Stimulated activated CD8-positive, alpha-beta memory T cell treated with anti-CD3 and anti-CD28 coated beads, Interleukin-7, amount 100 ng/mL, for 48 hours (primary cell): Measurements from ENCODE around the gene CBX2.

ENCODE experiments used
- DNase-seq, 2 donors: peaks; one replicate each; pipeline ENCODE4 v3.0.0-alpha.2; 2020; ENCODE audit warnings: low read depth in 1 of 2; ENCODE audit errors: extremely low read depth in 1 of 2

The CBX2 gene

DNA sequence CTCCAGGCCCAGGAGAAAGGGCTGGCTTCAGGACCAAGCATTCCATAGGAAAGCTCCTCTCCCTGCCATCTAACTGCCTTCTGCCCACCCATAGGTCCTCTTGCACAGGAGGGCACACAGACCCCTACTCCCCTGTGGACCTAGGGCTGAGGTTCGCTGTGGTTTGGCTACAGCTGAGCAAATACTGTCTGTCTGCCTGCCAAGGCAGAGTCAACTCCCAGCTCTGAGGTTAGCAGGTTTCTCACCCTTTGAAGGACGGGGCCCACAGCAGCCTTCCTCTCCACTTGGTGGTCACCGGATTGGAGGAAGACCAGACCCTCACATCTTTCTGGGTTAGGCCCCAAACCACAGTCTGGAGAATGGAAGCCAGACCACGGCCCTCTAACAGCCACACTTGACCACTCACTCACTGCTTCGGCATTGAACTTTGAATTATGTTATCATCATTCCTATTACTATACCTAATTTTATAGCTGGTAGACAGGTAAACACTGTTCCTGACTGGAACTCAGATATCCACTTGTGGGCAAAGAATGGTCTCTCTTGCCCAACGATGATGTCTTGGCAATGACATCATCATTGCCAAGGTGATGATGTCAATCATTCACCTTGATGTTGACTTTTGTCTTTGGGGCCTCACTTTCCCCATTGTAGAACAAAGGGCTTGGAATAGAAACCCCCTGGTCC lies 47.1 kb downstream of the CBX2 start:
- DNase-seq = no peak

DNA sequence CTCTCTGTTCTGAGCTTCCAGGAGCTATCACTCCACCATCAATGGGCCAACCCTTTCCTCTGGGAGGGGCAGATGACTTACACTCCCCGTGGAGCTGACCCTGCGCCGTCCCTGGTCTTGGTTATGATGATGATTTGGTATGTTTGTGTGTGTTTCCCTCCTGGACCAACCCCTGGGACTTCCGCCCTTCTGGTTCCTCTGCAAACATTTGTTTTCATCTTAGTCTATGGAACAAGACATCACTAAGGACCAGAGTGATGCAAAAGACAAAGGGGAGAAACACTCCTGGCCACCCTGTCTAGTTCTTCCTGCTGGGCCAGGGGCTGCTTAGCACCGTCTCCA lies 47.6 kb downstream of the CBX2 start:
- DNase-seq = no peak

- DNase-seq = no peak
Measured at GRCh38 chr17:79826204-79826680, 48.3 kb downstream of the CBX2 start.

DNA sequence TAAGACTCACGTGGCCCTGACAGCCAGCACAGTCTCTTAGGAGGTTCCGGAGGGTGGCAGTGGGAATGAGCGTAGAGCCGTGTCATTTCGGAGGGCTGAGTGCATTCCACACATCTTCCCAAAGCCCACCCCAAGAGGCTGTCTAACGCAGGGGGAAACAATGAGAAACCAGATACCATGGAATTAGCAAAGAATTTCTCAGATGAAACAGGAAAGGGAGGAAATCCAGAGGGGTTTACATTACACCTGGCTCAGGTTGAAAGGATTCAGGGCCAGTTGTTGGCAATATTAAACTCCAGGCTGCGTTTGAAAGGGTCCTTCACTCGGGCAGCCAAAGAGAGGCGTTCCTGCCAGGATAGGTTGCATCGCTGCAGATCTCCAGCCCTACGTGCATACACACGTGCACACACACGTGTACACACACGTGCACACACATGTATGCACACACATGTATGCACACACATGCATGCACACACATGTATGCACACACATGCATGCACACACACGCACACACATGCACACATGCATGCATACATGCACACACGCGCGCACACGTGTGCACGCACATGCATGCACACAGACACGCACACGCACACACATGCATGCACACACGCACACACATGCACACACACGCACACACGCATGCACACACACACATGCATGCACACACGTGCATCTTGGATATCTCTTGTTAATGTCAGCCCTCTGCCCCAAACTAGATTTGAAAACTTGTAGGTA lies 49.1 kb downstream of the CBX2 start:
- DNase-seq = no peak

GRCh38 chr17:79829004-79829403 lies 51.1 kb downstream of the CBX2 start:
- DNase-seq = no peak

DNA sequence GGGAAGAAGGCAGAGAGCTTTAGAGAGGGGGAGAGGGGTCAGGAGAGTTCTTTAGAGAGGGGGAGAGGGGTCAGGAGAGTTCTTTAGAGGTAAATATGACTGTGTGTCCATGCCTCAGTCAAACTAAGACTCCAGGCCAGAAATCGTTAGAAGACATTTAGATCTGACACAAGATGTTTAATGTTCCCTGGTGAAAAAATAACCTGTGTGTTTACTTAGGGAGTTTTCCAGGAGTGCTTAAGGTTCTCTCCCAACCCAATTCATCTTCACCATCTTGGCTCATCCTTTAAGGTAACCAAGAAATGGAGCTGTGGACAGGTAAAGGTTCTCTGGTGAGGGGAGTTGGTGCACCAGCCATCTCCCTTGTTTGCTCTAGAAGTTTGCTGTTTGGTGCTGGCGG lies 51.5 kb downstream of the CBX2 start:
- no peak for DNase-seq

DNA sequence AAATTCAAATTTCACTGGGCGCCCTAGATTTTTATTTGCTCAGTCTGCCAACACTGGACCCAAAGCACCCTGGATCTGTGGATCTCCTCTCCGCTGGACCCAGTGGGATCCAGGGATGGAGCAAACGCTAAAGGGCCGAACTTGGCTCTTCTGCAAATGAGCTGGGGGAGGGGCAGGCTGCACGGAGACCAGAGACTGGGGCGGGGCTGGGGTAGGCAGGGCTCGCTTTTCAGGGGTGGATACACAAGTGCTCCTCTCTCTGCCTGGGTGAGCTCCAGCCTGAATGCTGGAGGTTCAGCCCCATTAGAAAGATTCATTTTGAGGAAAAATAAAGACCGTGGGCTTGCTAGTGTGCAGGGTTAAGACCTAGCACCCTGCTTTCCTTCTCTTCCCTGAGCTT lies 52.4 kb downstream of the CBX2 start:
- no peak for DNase-seq

- no peak for DNase-seq
Measured at GRCh38 chr17:79830763-79831264, 52.9 kb downstream of the CBX2 start.

DNA sequence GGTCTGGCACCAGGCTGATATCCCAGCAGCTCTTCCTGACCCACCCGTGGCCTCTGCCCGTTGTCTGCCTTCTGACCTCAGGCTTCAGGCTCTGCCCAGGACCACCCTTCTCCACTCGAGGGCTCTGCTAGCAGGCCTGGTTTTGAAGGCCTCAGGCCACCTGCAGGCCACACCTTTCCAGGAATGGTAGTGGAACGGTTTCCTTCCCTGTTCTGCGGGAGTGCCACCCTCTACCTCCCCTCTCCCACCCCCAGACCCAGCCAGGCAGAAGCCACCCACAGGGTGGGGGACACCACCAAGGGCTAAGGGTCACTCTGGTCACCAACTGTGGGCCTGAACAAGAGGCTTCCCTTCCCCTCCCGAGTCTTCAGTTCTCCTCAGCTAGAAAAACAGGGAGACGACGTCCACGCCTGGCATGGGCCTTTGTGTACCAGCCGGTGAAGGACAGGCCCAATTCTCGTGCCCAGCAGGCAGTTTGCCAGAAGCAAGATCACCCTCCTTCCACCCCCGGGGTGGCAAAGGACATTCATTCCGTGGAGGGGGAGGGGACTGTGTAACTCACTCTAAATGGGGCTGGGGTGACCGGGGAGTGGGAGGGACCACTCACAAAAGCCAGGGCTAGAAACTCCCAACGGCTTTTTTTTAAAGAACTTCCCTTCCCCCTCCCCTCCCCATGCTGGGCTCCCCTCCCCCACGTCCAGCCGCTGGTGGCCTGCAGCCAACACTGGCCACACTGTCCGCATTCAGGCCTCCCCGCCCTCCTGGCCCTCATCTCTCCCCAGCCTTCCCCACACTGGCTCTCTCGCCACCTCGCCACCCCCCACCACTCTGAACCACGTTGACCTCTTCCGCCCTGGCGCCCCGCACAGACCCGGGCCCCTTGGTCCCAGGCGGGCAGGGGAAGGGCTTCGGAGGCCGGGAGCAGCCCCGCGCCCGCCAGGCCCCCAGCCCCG lies 53.6 kb downstream of the CBX2 start:
- DNase-seq = no peak

GRCh38 chr17:79832218-79833109 lies 54.5 kb downstream of the CBX2 start:
- DNase-seq = no peak

GRCh38 chr17:79833110-79833450 lies 55.1 kb downstream of the CBX2 start:
- DNase-seq = no peak

DNA sequence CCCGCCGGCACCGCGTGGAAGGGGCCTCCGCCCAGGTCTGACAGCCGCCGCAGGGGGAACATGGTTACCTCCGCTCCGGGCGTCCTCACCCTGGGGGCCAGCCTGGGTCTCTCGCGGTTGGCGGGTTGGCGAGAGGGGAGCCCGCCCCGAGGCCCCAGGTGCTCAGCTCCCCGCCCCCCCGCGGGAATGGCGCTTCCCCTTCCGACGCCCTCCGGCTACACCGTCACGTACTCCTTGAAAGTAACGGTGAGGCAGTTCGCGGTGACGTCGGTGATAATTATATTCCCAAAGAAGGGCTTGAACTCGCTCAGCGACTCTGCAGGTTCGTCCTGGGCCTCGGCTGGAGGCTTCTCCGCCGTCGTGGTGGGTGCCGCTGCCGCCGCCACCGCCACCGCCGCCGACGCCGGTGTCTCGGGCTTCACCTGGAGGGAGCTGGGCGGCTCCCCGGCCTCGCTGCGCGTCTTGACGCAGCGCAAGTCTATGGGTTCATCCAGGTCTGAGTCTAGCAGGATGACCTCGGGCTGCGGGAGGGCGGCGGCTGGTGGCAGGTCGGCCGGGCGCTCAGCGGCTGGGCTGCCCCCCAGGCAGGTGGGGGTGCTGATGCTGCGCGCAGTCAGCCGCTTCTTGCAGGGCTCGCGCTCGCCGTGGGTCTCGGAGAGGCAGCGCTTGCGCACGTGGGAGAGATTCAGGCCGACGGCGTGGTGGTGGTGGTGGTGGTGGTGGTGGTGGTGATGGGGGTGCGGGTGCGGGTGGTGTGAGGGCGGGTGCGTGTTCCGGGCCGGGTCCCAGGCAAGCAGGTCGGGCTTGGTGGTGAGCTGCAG lies 56.0 kb downstream of the CBX2 start:
- DNase-seq = no peak

- no peak for DNase-seq
Measured at GRCh38 chr17:79834565-79835469, 56.9 kb downstream of the CBX2 start.

DNA sequence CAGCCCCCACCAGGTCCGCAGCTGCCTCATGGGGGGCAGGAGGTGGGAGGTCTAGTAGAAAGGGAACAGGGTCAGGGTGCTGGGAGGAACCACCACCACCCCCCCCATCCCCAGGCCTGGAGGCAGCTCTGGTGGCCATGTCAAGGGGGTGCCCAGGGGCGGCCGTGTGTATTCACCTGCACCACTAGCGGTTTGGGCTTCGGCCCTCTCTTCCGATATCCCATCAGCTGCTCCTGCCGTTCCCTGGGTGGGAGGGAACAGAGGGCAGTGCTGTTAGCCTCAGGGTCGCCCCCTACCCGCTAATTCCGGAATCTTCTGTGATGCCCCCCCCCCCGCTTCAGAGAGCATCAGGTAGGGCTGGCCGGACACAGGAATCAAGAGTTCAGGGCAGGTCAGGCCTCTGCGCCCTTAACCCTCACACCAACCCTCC lies 57.5 kb downstream of the CBX2 start:
- DNase-seq = no peak

GRCh38 chr17:79835953-79836509 lies 58.1 kb downstream of the CBX2 start:
- DNase-seq = no peak

- no peak for DNase-seq
Measured at GRCh38 chr17:79836510-79836971, 58.6 kb downstream of the CBX2 start.

DNA sequence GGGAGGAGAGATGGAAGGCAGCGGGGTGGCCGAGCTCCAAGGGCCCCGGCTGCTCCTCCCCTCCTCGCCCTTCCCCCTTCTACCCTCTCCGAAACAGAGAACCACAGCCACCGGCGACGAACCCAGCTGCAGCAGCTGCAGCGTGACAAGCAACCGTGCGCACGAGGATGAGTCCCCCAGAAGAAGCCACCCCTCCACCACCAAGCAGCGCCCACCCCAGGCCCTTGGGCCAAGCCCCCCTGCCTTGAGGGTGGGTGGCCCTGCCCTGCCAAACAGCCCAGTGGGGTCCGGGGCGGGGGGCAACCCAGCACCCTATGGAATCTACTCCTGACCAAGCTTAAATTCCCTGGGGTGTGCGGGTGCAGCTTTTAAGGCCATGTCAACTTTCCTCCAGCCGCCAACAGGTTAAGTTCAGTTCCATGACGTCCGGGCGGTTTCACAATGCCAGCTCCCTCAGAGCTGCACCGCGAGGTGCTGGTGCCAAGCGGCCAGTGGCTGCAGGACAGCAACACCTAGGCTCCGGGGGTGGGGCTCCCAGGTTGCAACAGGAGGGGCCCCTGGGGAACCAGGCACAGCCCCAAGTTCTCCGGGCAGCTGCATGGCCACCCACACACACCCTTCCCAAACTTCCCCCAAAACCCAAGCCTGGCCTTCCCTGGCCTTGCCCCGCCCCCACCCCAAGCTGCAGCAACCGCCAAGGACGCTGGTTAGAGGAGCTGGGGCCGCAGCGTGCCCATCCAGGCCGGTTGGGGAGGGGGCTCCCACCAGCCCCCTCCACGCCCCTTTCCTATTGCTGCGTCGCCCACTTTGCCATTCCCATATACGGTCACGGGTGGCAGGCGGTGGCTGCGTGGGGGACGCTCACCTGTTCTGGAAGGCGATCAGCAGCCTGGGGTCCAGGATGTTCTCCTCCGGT lies 59.3 kb downstream of the CBX2 start:
- DNase-seq = peak in 1 of 2 donors; percentile 47
